Measurements from ENCODE around the gene TNFRSF13B. TPM values are rescaled to one million over a fixed set of nuclear protein-coding genes. Genes with fewer than 3 reads are reported as not detected.
"Not testable (repeated sequence)": the region's sequence is repeated elsewhere in the genome, so short reads cannot be mapped to it uniquely, and the experiment has no call there.

The TNFRSF13B gene
- total RNA-seq, 1 experiment from 2014 or later = 0.28 TPM

GRCh38 chr17:17004251-17004996 is 32.5 kb upstream of the TNFRSF13B start:
- no peak for TF ChIP-seq CTCF (conservative IDR thresholded peaks at IDR 0.05)
- H3K4me3 Mint-ChIP-seq = no peak overlapping the region
- no CpG with 5 or more reads among the region's 19 CpGs for WGBS (ENCODE audit: extremely low coverage, insufficient read length, low lambda C conversion rate)

GRCh38 chr17:17002731-17003715 is 31.1 kb upstream of the TNFRSF13B start:
- DNase-seq = peak; percentile 34
- not testable (repeated sequence) for H3K27ac Mint-ChIP-seq; H3K23ac ChIP-seq (ENCODE audit: insufficient read length, low read depth, low read length); H2AFZ ChIP-seq (ENCODE audit: low read length); H3K27ac ChIP-seq (ENCODE audit: insufficient read length, low read depth, low read length); H2BK20ac ChIP-seq (ENCODE audit: low read depth, low read length, poor library complexity, severe bottlenecking); H3K9me3 Mint-ChIP-seq; H3K4me2 ChIP-seq (ENCODE audit: insufficient read depth, insufficient read length, low read length); H3K4me3 Mint-ChIP-seq; H3K27me3 ChIP-seq (ENCODE audit: insufficient read depth, low read length); H3K4ac ChIP-seq (ENCODE audit: low read depth, low read length); H2BK15ac ChIP-seq (ENCODE audit: low read depth, low read length); H2AK5ac ChIP-seq (ENCODE audit: insufficient read length, low read length); H3K56ac ChIP-seq (ENCODE audit: insufficient read length, low read depth, low read length); H3K36me3 Mint-ChIP-seq (ENCODE audit: insufficient read depth in 1 of 3, low read depth in 3 of 3); H3K9ac ChIP-seq (ENCODE audit: extremely low read depth, insufficient read length, low read length); H3K9me3 ChIP-seq (ENCODE audit: control insufficient read depth, low read depth, low read length); H3K23me2 ChIP-seq (ENCODE audit: insufficient read length, low read depth, low read length, poor library complexity, severe bottlenecking); H3K14ac ChIP-seq (ENCODE audit: insufficient read depth, low read length); H2BK5ac ChIP-seq (ENCODE audit: insufficient read length, low read length); H3K79me1 ChIP-seq (ENCODE audit: insufficient read depth, low read depth, low read length, poor library complexity, severe bottlenecking); H3K18ac ChIP-seq (ENCODE audit: insufficient read length, low read depth, low read length); H4K5ac ChIP-seq (ENCODE audit: insufficient read length, low read depth, low read length); H3T11ph ChIP-seq (ENCODE audit: low read length); H3K79me2 ChIP-seq (ENCODE audit: insufficient read depth, low read length); H4K20me1 ChIP-seq (ENCODE audit: control insufficient read depth, insufficient read depth, insufficient read length); H4K8ac ChIP-seq (replicated peaks; ENCODE audit: insufficient read length, low read depth, low read length); H3K4me1 ChIP-seq (ENCODE audit: insufficient read depth, low read length); H2BK12ac ChIP-seq (ENCODE audit: insufficient read length, low read depth, low read length); H3K27me3 Mint-ChIP-seq (ENCODE audit: low read depth); H2BK120ac ChIP-seq (ENCODE audit: low read depth, low read length, poor library complexity, severe bottlenecking); H4K91ac ChIP-seq (ENCODE audit: insufficient read length, low read depth, low read length)
- no CpG with 5 or more reads among the region's 20 CpGs for WGBS (ENCODE audit: extremely low coverage, insufficient read length, low lambda C conversion rate)
- peaks cover 11 to 19% of the 10 kb centered on the region in 2 experiments for H3K4me1 Mint-ChIP-seq

More at GRCh38 chr17:17004251-17004996, 32.5 kb upstream of the TNFRSF13B start:
- H2AFZ ChIP-seq (ENCODE audit: low read length) = no peak overlapping the region
- no peaks in the 10 kb centered on the region for H3K27me3 ChIP-seq (ENCODE audit: insufficient read depth, low read length)
- H3K4me1 ChIP-seq (ENCODE audit: insufficient read depth, low read length) = no peaks in the 10 kb centered on the region
- H3K79me2 ChIP-seq (ENCODE audit: insufficient read depth, low read length) = no peaks in the 10 kb centered on the region
- H3K4ac ChIP-seq (ENCODE audit: low read depth, low read length) = no peak overlapping the region
- H4K8ac ChIP-seq (replicated peaks; ENCODE audit: insufficient read length, low read depth, low read length) = no peak overlapping the region
- H3K14ac ChIP-seq (ENCODE audit: insufficient read depth, low read length) = no peak overlapping the region
- H3K9ac ChIP-seq (ENCODE audit: extremely low read depth, insufficient read length, low read length) = no peak overlapping the region
- H3K23me2 ChIP-seq (ENCODE audit: insufficient read length, low read depth, low read length, poor library complexity, severe bottlenecking) = no peaks in the 10 kb centered on the region
- peaks cover 11 to 19% of the 10 kb centered on the region in 2 experiments for H3K4me1 Mint-ChIP-seq
- H4K20me1 ChIP-seq (ENCODE audit: control insufficient read depth, insufficient read depth, insufficient read length) = no peaks in the 10 kb centered on the region
- H3K36me3 Mint-ChIP-seq (ENCODE audit: insufficient read depth in 1 of 3, low read depth in 3 of 3) = no peaks in the 10 kb centered on the region
- H3K23ac ChIP-seq (ENCODE audit: insufficient read length, low read depth, low read length) = no peak overlapping the region
- H3K27me3 Mint-ChIP-seq (ENCODE audit: low read depth) = peaks cover 3% of the 10 kb centered on the region
- no peak overlapping the region for H3T11ph ChIP-seq (ENCODE audit: low read length)
- no peak overlapping the region for H3K18ac ChIP-seq (ENCODE audit: insufficient read length, low read depth, low read length)
- peak overlapping the region; percentile 42 to 59 (median 58); a peak in 5 of 7 replicates for H3K27ac Mint-ChIP-seq
- no peak overlapping the region for H2BK5ac ChIP-seq (ENCODE audit: insufficient read length, low read length)
- H2BK12ac ChIP-seq (ENCODE audit: insufficient read length, low read depth, low read length) = no peak overlapping the region
- H3K56ac ChIP-seq (ENCODE audit: insufficient read length, low read depth, low read length) = no peak overlapping the region
- no peaks in the 10 kb centered on the region for H3K79me1 ChIP-seq (ENCODE audit: insufficient read depth, low read depth, low read length, poor library complexity, severe bottlenecking)
- DNase-seq = no peak
- no peak overlapping the region for H4K91ac ChIP-seq (ENCODE audit: insufficient read length, low read depth, low read length)
- peaks cover 0 to 3% of the 10 kb centered on the region in 2 experiments; a peak in 1 of 5 replicates for H3K9me3 Mint-ChIP-seq
- H4K5ac ChIP-seq (ENCODE audit: insufficient read length, low read depth, low read length) = no peak overlapping the region
- no peak overlapping the region for H2BK120ac ChIP-seq (ENCODE audit: low read depth, low read length, poor library complexity, severe bottlenecking)
- no peak overlapping the region for H2BK15ac ChIP-seq (ENCODE audit: low read depth, low read length)
- H3K9me3 ChIP-seq (ENCODE audit: control insufficient read depth, low read depth, low read length) = no peaks in the 10 kb centered on the region
- H3K4me2 ChIP-seq (ENCODE audit: insufficient read depth, insufficient read length, low read length) = no peak overlapping the region
- no peak overlapping the region for H3K27ac ChIP-seq (ENCODE audit: insufficient read length, low read depth, low read length)
- no peak overlapping the region for H2BK20ac ChIP-seq (ENCODE audit: low read depth, low read length, poor library complexity, severe bottlenecking)
- no peak overlapping the region for H2AK5ac ChIP-seq (ENCODE audit: insufficient read length, low read length)

Measured in H9 (cell line).